Measurements from ENCODE around the gene CDHR1. TPM values are rescaled to one million over a fixed set of nuclear protein-coding genes. Genes with fewer than 3 reads are reported as not detected.
A peak's percentile ranks its signal among the peaks of the same experiment; 100 is the strongest.

The CDHR1 gene
- total RNA-seq, 1 experiment from 2014 or later = not detected

- no peak for DNase-seq (ENCODE audit: low read depth)
These were observed 67.0 kb downstream of the CDHR1 start for GRCh38 chr10:84261236-84261915.

GRCh38 chr10:84262190-84262956 is 68.0 kb downstream of the CDHR1 start:
- no peak for DNase-seq (ENCODE audit: low read depth)

- DNase-seq (ENCODE audit: low read depth) = no peak
These were observed 69.4 kb downstream of the CDHR1 start for GRCh38 chr10:84263716-84264115.

GRCh38 chr10:84264611-84265141 is 70.3 kb downstream of the CDHR1 start:
- DNase-seq (ENCODE audit: low read depth) = peak; percentile 59

GRCh38 chr10:84265418-84265817 is 71.1 kb downstream of the CDHR1 start:
- DNase-seq (ENCODE audit: low read depth) = no peak

GRCh38 chr10:84267503-84268126 is 73.3 kb downstream of the CDHR1 start:
- DNase-seq (ENCODE audit: low read depth) = peak; percentile 53

- no peak for DNase-seq (ENCODE audit: low read depth)
These were observed 74.8 kb downstream of the CDHR1 start for GRCh38 chr10:84269162-84269561.

Other genes starting within 250 kb of the CDHR1 start
- 219 and 262 TPM in 2 replicates for gene GHITM, start 55.0 kb upstream of the CDHR1 start, total RNA-seq (2014; rRNA removed; shearing (Covaris generic))
- gene GPR15LG, start 20.7 kb upstream of the CDHR1 start, total RNA-seq (2014; rRNA removed; shearing (Covaris generic)) = not detected in 2 replicates
- gene LRIT2, start 31.0 kb downstream of the CDHR1 start, total RNA-seq (2014; rRNA removed; shearing (Covaris generic)) = not detected in 2 replicates
- not detected in 2 replicates for gene LRIT1, start 47.0 kb downstream of the CDHR1 start, total RNA-seq (2014; rRNA removed; shearing (Covaris generic))
- gene RGR, start 50.5 kb downstream of the CDHR1 start, total RNA-seq (2014; rRNA removed; shearing (Covaris generic)) = not detected in 2 replicates
- 13.2 and 24.5 TPM in 2 replicates for gene CCSER2, start 134.1 kb downstream of the CDHR1 start, total RNA-seq (2014; rRNA removed; shearing (Covaris generic))

Data from HT1080 (cell line).